Measurements from ENCODE around the gene NEUROG1. TPM values are rescaled to one million over a fixed set of nuclear protein-coding genes. Genes with fewer than 3 reads are reported as not detected.

Gene NEUROG1
- total RNA-seq, 1 donor from 2014 or later, result not detected

GRCh38 chr5:135556620-135557019, 20.9 kb upstream of the NEUROG1 start:
- no peak for DNase-seq (ENCODE audit: low spot score)
- H3K27me3 Mint-ChIP-seq (ENCODE audit: low read depth), result peaks cover 34% of the 10 kb centered on the region

GRCh38 chr5:135555530-135555929, 19.8 kb upstream of the NEUROG1 start:
- intact Hi-C loops (cut with micrococcal nuclease), result no loop called here
- peaks cover 1% of the 10 kb centered on the region for H3K4me1 Mint-ChIP-seq (ENCODE audit: low read depth)
- no peak overlapping the region for H3K4me3 Mint-ChIP-seq (ENCODE audit: low read depth)
- H3K9me3 Mint-ChIP-seq, result no peaks in the 10 kb centered on the region
- H3K27me3 Mint-ChIP-seq (ENCODE audit: low read depth), result peaks cover 34% of the 10 kb centered on the region
- DNase-seq (ENCODE audit: low spot score), result no peak
- H3K27ac Mint-ChIP-seq, result no peak overlapping the region
- no peaks in the 10 kb centered on the region for H3K36me3 Mint-ChIP-seq (ENCODE audit: low read depth)

More at GRCh38 chr5:135556620-135557019, 20.9 kb upstream of the NEUROG1 start:
- Mint-ChIP-seq H3K27ac (no peak overlapping the region), H3K4me3 (ENCODE audit: low read depth) (no peak overlapping the region), H3K9me3 (no peaks in the 10 kb centered on the region), H3K36me3 (ENCODE audit: low read depth) (no peaks in the 10 kb centered on the region), H3K4me1 (ENCODE audit: low read depth) (peaks cover 6% of the 10 kb centered on the region)
- intact Hi-C loops (cut with micrococcal nuclease), result no loop called here

GRCh38 chr5:135553688-135554462, 18.1 kb upstream of the NEUROG1 start:
- Mint-ChIP-seq H3K4me3 (ENCODE audit: low read depth) (no peak overlapping the region), H3K27ac (no peak overlapping the region), H3K36me3 (ENCODE audit: low read depth) (no peaks in the 10 kb centered on the region), H3K4me1 (ENCODE audit: low read depth) (peaks cover 1% of the 10 kb centered on the region), H3K27me3 (ENCODE audit: low read depth) (peaks cover 42% of the 10 kb centered on the region), H3K9me3 (no peaks in the 10 kb centered on the region)
- no peak for DNase-seq (ENCODE audit: low spot score)
- intact Hi-C loops (cut with micrococcal nuclease), result no loop called here

GRCh38 chr5:135551593-135552447, 16.1 kb upstream of the NEUROG1 start:
- DNase-seq (ENCODE audit: low spot score), result peak; percentile 44
- peaks cover 53% of the 10 kb centered on the region for H3K27me3 Mint-ChIP-seq (ENCODE audit: low read depth)

DNA sequence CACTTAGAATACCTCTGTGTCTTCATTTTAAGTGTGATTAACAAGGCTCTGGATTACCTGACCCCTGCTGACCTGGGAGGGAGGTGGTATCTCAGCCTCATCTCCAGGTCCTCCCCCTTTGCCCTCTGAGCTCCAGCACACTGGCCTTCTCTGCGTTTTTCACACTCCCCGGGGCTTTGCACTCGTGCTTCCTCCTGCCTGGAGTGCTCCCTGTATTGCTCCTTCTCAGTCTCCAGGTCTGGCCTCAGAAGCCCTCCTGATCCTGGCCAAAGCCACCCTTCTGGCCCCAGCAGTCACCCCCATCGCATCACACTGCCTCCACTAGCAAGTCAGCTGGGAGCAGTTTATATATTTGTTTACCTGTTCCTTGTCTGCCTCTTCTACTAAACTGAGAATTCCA, 13.6 kb upstream of the NEUROG1 start:
- Mint-ChIP-seq H3K4me3 (ENCODE audit: low read depth) (no peak overlapping the region), H3K27me3 (ENCODE audit: low read depth) (peaks cover 62% of the 10 kb centered on the region), H3K9me3 (no peaks in the 10 kb centered on the region), H3K36me3 (ENCODE audit: low read depth) (no peaks in the 10 kb centered on the region), H3K4me1 (ENCODE audit: low read depth) (peaks cover 1% of the 10 kb centered on the region), H3K27ac (no peak overlapping the region)
- intact Hi-C loops (cut with micrococcal nuclease), result loop anchor here (5.0 kb wide), 1 partner anchor 522 kb away; no protein-coding TSS in a partner anchor
- no peak for DNase-seq (ENCODE audit: low spot score)

More at GRCh38 chr5:135551593-135552447, 16.1 kb upstream of the NEUROG1 start:
- intact Hi-C loops (cut with micrococcal nuclease), result loop anchor here (1.0 kb wide), 1 partner anchor 86 kb away; no protein-coding TSS in a partner anchor
- Mint-ChIP-seq H3K27ac (no peak overlapping the region), H3K4me3 (ENCODE audit: low read depth) (no peak overlapping the region), H3K36me3 (ENCODE audit: low read depth) (no peaks in the 10 kb centered on the region), H3K9me3 (no peaks in the 10 kb centered on the region), H3K4me1 (ENCODE audit: low read depth) (peaks cover 1% of the 10 kb centered on the region)

- DNase-seq (ENCODE audit: low spot score), result no peak
- no peak overlapping the region for H3K4me3 Mint-ChIP-seq (ENCODE audit: low read depth)
- intact Hi-C loops (cut with micrococcal nuclease), result loop anchor here (5.0 kb wide), 1 partner anchor 520 kb away; no protein-coding TSS in a partner anchor
- H3K9me3 Mint-ChIP-seq, result no peaks in the 10 kb centered on the region
- no peak overlapping the region for H3K27ac Mint-ChIP-seq
- peaks cover 71% of the 10 kb centered on the region for H3K27me3 Mint-ChIP-seq (ENCODE audit: low read depth)
- no peaks in the 10 kb centered on the region for H3K36me3 Mint-ChIP-seq (ENCODE audit: low read depth)
- peaks cover 9% of the 10 kb centered on the region for H3K4me1 Mint-ChIP-seq (ENCODE audit: low read depth)
Measured at GRCh38 chr5:135547590-135548254, 12.0 kb upstream of the NEUROG1 start.

GRCh38 chr5:135546912-135547311, 11.1 kb upstream of the NEUROG1 start:
- Mint-ChIP-seq H3K4me3 (ENCODE audit: low read depth) (no peak overlapping the region), H3K36me3 (ENCODE audit: low read depth) (no peaks in the 10 kb centered on the region), H3K27ac (no peak overlapping the region), H3K9me3 (no peaks in the 10 kb centered on the region), H3K4me1 (ENCODE audit: low read depth) (peaks cover 9% of the 10 kb centered on the region), H3K27me3 (ENCODE audit: low read depth) (peaks cover 76% of the 10 kb centered on the region)
- intact Hi-C loops (cut with micrococcal nuclease), result loop anchor here (5.0 kb wide), 1 partner anchor 520 kb away; no protein-coding TSS in a partner anchor
- DNase-seq (ENCODE audit: low spot score), result no peak

GRCh38 chr5:135546101-135546500, 10.3 kb upstream of the NEUROG1 start:
- no peak for DNase-seq (ENCODE audit: low spot score)
- no peaks in the 10 kb centered on the region for H3K36me3 Mint-ChIP-seq (ENCODE audit: low read depth)
- peaks cover 8% of the 10 kb centered on the region for H3K4me1 Mint-ChIP-seq (ENCODE audit: low read depth)
- no peaks in the 10 kb centered on the region for H3K9me3 Mint-ChIP-seq
- peaks cover 80% of the 10 kb centered on the region for H3K27me3 Mint-ChIP-seq (ENCODE audit: low read depth)
- no peak overlapping the region for H3K27ac Mint-ChIP-seq
- intact Hi-C loops (cut with micrococcal nuclease), result loop anchor here (5.0 kb wide), 1 partner anchor 519 kb away; no protein-coding TSS in a partner anchor
- no peak overlapping the region for H3K4me3 Mint-ChIP-seq (ENCODE audit: low read depth)

DNA sequence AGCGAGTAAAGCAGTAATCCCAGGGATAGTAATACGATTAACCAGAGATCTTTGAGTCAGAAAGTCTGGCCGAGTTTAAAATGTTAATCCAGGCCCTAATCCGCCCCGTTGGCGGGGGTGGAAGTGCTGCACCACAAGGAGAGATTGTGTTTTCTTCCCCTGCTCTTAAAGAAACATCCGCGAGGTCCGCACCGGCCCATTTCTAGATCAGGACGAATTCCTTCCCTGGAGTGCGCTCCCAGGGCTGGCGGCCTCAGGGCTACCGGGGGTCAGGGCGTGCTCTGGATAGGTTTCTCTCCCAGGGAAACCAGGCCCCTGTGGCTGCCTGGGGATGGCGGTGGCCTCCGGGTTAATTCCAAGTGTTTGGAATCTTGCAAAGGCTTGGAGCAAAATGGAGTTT, 9.3 kb upstream of the NEUROG1 start:
- H3K9me3 Mint-ChIP-seq, result no peaks in the 10 kb centered on the region
- intact Hi-C loops (cut with micrococcal nuclease), result loop anchor here (2.0 to 5.0 kb wide), 2 partner anchors 54 to 518 kb away; no protein-coding TSS in a partner anchor
- H3K4me1 Mint-ChIP-seq (ENCODE audit: low read depth), result peaks cover 8% of the 10 kb centered on the region
- peaks cover 87% of the 10 kb centered on the region for H3K27me3 Mint-ChIP-seq (ENCODE audit: low read depth)
- H3K4me3 Mint-ChIP-seq (ENCODE audit: low read depth), result no peak overlapping the region
- no peaks in the 10 kb centered on the region for H3K36me3 Mint-ChIP-seq (ENCODE audit: low read depth)
- no peak overlapping the region for H3K27ac Mint-ChIP-seq
- no peak for DNase-seq (ENCODE audit: low spot score)

DNA sequence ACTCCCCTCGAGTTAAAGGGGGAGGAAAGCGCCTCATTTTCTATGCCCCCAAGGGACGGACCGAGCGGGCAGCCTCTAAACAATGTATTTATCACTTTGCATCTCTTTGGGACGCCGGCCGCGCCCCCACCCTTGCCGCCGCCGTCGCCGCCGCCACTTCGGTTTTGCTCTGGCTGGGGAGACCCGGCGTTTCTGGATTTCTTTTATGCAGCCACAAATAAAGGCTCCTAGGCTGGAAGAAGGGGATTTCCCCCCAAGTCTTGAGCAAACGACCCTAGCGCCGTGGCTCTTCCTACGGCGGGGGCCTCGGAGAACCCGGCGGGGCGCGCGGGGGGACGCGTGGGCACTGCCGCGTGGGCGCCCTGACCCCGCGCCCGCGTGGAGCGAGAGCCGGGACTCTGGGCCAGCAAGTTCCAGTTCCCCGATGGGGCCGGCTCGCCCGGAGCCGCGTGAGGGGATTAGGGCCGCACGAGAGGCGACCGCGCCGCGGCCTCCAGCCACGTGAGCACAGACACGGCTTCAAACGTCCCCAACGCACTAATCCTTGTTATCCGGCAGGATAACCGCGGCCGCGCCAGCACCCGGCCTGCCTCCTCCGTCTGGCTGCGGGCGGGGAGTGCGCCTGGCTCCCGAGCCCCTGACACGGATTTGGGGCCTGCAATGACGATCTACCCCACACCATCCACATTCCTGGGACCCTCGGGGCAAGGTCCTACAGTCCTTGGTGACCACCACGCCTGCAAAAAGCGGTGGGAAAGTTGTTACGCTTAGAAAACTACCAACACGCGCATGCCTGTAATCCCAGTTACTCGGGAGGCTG, 7.9 kb upstream of the NEUROG1 start:
- H3K36me3 Mint-ChIP-seq (ENCODE audit: low read depth), result no peaks in the 10 kb centered on the region
- peak overlapping the region; percentile 67 for H3K4me3 Mint-ChIP-seq (ENCODE audit: low read depth)
- DNase-seq (ENCODE audit: low spot score), result no peak
- peaks cover 87% of the 10 kb centered on the region for H3K27me3 Mint-ChIP-seq (ENCODE audit: low read depth)
- H3K27ac Mint-ChIP-seq, result no peak overlapping the region
- peaks cover 8% of the 10 kb centered on the region for H3K4me1 Mint-ChIP-seq (ENCODE audit: low read depth)
- intact Hi-C loops (cut with micrococcal nuclease), result loop anchor here (2.0 kb wide), 1 partner anchor 53 kb away; no protein-coding TSS in a partner anchor
- no peaks in the 10 kb centered on the region for H3K9me3 Mint-ChIP-seq

DNA sequence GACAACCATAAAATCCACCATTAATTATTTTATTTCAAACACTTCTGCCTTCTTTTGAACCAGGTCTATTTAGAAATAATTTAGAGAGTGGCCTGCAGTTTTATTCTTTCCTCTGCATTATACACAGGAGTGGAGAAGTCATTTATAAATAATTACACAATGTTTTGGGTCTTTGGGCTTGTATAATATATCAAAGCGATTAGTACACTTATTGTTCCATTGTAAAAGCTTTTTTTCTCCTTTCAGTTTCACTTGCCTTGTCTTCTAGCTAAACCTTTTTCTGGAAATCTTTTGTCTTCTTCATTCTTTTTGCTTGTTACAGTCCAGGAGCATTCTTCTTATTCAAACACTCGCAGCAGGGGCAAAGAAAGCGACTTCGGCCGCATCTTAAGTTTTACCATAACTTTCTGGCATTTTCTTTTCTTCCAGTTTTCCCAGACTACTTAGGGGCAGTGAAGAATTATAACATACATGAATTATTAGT, 7.3 kb upstream of the NEUROG1 start:
- intact Hi-C loops (cut with micrococcal nuclease), result no loop called here

More for the DNA sequence above, 7.3 kb upstream of the NEUROG1 start:
- Mint-ChIP-seq H3K36me3 (ENCODE audit: low read depth) (no peaks in the 10 kb centered on the region), H3K9me3 (no peaks in the 10 kb centered on the region), H3K4me3 (ENCODE audit: low read depth) (peak overlapping the region; percentile 38), H3K4me1 (ENCODE audit: low read depth) (peaks cover 8% of the 10 kb centered on the region), H3K27ac (no peak overlapping the region), H3K27me3 (ENCODE audit: low read depth) (peaks cover 87% of the 10 kb centered on the region)
- no peak for DNase-seq (ENCODE audit: low spot score)
